LoVo (cell line): Measurements from ENCODE around the gene PRF1.
"Not testable (repeated sequence)": the region's sequence is repeated elsewhere in the genome, so short reads cannot be mapped to it uniquely, and the experiment has no call there.

Experiments used
- DNase-seq: peaks from one replicate; pipeline ENCODE4 v3.0.0-alpha.2; 2016; ENCODE audit warnings: low spot score

Gene PRF1

DNA sequence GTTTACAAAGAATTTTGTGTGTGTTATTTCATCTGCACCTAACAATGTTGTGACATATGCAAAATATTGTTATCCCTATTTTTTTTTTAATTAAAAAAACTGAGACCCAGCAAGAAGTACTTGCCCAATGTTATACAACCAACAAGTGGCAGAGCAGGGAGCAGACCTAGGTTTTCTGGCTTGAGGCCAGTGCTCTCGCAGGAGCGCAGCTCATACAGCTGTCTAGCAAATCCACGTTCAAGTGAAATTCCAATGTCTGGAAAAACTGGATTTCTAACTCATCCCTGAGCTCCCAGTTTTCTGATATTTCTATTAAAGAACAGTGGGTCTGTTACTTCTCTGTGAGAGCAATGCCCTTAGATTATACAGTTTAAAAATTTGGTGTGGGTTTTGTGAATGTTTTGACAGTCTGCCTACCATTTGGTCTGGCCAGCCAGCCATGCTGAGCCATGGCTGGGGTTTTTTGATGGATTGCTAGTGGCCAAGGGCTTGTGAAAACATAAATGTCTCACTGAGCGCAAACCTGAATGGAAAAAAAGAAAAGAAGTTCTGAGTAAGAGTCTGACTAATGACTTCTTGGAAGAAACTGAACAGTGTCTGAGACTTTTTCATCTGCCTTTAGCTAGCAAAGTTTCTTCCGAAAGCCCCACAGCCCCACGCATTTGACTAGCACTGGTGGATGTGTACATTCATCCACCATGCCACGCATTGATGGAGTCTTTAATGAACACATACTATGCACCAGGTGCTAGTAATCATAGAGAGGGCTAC, 15.4 kb upstream of the PRF1 start:
- no peak for DNase-seq

DNA sequence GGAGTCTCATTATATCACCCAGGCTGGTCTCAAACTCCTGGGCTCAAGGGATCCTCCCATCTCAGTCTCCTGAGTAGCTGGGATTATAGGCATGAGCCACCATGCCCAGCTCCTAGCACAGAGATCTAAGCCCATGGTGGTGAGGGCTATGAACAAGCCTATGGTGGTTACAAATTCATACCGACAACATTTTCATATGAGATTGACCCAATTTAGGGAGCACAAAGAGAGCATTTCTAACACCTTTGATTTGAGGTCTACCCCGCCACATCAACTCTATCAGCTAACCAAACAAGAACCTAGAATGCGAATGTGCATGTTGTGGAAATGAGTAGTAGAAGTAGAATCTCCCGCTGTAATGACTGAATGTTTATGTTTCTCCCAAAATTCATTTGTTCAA, 14.2 kb upstream of the PRF1 start:
- DNase-seq, result no peak

DNA sequence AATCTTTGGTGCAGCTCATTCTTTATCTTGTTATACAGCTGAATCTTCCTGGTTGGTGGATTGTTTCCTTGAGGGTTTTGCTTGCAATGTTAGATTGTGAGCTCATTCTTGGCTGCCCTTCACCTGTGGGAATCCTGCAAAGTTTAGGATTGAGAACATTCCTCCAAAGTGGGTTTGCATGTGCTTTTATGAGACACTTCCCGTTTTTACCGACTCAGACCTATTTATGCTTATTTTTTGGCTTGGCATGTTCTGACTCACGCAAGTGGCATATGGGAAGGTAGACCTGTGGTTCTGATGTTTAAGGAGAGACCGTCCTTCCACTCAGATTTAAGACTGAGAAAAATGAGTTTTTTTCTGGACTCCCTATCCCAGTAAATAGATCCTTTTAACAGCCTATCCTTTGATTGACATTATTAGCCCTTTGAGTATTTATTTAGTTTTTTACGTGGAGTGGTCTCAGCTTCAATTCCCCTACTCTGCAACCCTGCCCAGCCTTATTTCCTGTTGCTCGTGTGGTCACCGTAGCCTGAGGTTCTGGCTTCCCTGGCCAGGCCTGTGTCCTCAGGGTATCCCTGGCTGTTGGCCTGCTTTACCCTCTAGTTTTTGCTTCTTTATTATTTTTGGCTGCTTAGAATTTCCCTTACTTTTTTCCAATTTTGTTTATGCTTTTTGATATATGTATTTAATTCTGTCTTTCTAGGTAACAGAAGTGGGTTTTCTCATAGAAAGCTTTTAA, 13.4 kb upstream of the PRF1 start:
- DNase-seq, result no peak

DNA sequence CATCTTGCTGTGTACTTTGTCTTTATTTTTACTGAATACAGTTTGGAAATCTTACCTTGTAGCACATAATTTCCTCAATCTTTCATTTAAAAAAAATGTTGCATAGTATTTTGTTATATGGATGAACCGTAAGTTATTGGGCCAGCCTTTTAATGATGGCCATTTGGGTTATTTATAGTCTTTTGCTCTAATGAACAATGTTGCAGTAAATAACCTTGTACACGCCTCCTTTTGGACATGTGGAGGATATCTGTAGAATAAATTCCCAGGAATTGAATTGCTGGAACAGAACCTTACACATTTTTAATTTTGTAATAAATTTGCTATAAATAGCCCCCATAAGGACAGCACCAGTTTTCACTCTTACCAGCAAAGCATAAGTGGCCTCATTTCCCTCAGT, 12.7 kb upstream of the PRF1 start:
- DNase-seq, result no peak

DNA sequence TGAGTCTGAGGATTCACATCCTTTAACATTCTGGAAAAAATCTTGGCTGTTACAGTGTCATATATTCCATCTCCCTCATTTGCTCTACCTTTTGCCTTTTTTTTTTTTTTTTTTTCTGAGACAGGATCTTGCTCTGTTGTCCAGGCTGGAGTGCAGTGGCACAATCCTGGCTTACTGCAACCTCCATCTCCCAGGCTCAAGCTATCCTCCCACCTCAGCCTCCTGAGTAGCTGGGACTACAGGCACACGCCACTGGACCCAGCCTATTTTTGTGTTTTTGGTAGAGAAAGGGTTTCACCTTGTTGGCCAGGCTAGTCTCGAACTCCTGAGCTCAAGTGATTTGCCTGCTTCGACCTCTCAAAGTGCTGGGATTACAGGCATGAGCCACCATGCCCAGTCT, 11.8 kb upstream of the PRF1 start:
- not testable (repeated sequence) for DNase-seq

DNA sequence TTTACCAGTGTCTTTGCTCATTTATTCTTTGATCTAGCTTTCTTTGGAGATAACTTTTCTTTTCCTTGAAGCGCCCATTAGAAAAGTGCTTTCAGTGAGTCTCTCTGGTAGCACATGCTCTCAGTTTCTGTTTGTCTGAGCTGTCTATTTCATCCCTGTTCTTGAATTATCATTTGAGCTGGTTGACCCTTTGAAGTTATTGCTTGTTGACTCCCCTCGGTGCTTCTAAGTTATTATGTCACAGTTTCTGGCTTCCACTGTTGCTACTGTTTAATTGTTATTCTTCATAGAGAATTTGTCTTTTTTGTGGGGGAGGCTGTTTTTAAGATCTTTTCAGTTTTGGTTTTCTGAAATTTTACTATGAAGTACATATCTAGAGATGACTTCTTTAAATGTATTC, 11.4 kb upstream of the PRF1 start:
- no peak for DNase-seq

DNA sequence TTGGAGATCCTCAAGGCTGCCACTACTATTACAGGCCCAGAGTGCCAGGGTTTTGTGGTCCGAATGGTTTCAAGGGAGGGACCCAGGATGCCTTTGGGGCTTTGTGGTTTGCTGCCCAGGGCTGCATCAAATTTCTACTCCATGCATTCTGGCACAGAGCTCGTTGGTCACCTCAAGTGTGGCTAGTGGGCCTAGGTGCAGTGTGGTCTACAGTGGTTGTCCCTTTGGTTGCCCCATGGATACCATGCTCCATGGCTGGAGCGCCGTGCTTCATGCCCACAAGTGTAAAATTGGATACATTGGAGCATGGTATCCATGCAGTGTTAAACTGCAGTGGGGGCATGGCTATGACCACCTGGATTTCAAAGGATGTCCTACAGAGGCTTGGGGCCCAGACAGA, 5.4 kb upstream of the PRF1 start:
- no peak for DNase-seq

DNA sequence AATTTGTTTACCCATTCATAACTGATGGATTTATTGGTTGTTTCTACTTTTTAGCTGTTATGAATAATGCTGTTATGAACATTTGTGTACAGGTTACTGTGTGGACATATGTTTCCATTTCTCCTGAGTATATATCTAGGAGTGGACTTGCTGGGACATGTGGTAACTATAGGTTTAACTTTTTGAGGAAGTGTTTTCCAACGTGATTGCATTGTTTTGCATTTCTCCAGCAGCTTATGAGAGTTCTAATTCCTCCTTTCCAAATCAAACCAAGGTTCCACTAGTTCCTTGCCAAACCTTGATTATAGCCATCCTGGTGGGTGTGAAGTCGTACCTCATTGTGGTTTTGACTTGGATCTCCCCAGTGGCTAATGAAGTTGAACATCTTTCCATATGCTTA, 2.6 kb upstream of the PRF1 start:
- DNase-seq, result no peak

DNA sequence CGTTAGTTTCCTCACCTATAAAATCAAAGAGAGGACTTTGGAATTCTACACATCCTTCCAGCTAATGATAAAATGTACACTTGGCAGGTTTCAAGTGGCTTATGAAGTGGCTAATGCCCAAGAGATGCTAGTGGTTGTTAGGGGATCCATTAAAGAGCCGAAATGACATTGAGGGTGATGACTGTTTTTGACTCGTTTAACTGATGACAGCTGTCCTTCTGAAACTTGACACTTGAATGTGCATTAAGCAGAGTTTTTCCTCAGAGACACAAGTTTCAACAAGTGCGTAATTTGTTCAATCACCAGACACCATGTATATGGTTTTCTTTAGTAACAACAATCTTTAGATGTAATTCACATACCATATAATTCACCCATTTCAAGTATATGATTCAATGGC, 1.6 kb upstream of the PRF1 start:
- DNase-seq, result no peak

DNA sequence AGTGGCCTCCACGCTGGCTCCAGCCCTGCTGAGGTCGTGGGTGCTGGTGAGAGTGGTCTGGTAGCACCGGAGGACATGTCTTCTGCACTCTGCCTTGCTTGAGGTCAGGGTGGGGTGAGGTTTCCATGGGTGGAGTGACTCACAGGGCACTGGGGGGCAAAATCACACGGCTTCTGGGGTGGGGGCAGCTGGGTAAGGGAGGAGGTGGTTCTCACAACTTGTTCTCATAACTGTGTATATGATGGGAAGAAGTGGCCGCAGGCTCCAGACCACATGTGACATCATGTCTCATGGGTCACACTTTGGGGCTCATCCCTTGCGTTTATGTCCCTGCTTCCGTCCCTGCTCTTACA, 884 bp upstream of the PRF1 start:
- no peak for DNase-seq

DNA sequence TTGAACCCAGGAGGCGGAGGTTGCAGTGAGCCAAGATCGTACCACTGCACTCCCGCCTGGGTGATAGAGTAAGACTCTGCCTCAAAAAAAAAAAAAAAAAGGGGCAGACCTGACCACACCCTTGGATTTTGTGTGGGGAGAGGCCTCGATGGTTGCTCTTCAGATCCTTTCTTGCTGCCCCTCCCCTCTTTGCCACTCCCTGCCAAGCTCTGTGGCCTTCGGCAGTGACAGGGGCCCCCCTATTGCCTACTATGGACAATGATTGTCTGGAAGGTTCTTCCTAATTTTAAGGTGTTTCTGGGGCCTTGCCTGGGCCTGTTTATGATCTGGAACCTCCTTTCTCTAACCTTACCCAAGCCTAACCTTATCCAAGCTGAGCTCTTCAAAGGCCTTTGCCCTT, 795 bp downstream of the PRF1 start:
- DNase-seq, result no peak

DNA sequence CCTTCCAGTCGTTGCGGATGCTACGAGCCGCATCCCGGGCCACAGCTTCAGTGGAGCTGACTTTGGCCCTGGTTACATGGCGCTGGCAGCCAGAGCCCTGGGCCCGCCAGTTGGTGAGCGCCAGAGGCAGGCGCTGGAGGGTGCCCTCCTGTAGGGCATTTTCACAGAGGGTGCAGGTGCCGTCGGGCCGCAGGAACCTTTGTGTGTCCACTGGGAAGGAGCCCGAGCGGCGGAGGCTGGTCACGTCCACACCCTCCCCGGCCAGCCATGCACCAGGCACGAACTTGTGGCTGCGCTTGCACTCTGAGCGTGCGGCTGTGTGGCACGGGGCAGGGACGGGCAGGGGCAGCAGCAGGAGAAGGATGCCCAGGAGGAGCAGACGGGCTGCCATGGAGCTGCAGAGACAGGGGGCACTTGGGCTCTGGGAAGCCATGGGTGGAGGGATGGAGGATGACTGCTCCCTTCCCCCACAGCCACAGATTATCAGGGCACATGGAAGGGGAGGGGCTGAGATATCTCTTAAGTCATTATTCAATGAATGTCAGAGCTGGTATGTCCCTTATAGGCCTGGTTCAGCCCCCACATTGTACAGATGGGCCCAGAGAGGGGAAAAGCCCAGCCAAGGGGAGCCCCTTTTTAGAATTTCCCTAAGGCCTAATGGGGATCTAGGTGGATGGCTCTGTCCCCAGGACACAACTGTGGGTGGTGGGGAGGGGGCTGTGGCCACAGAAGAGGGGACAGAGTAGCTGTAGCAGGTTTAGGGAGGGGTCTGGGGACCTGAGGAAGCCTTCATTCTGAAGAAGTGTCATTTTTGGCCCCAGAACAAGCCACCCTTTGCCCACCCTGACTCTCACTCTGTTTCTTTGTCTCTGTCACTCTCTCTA, 1.8 kb downstream of the PRF1 start:
- DNase-seq, result no peak

DNA sequence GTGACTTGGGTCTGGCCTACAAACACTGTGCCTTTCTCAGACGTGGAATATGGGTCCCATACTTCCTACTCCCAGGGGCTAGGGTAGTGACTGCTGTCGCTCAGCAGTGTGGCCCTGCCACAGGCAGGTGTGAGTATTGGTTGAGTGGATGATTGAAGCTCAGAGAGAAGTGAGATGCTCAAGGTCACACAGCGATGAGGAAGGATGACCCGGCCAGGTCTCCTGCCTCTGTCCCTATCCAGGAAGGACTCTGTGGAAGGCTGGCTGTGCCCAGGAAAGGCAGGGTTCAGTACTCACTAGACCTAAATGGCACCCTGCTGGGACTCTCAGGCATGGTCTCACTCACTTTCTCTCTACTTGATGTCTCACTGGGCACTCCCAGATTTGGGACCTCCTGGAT, 2.8 kb downstream of the PRF1 start:
- DNase-seq, result no peak

DNA sequence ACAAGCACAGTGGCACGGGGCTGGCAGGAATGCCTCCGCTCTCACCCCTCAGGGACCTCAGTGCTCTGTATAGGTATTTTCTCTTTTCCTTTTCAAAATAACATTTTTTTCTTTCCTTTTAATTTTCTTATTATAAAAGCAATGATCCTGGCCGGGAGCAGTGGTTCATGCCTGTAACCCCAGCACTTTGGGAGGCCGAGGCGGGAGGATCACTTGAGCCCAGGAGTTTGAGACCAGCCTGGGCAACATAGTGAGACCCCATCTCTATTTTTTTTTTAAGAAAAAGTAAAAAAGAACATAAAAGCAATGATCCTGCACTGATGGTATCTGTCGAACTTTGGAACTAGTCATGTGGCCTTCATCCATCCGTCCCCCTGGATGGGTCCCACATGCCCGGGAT, 3.2 kb downstream of the PRF1 start:
- DNase-seq, result no peak

DNA sequence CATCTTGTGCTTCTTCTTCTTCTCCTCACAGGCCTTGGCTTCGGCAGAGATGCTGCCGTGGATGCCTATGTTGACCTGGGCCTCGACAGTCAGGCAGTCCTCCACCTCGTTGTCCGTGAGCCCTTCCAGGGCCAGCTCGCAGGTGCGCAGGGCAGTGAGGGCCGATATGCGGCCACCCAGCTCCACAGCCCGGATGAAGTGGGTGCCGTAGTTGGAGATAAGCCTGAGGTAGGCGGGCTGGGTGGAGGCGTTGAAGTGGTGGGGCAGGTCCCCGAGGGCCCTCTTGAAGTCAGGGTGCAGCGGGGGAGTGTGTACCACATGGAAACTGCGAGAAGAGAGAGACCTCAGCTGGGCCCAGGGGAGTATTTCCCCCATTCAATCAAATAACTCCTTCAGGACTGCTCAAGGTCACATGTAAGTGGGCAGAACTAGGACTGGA, 3.7 kb downstream of the PRF1 start:
- no peak for DNase-seq

DNA sequence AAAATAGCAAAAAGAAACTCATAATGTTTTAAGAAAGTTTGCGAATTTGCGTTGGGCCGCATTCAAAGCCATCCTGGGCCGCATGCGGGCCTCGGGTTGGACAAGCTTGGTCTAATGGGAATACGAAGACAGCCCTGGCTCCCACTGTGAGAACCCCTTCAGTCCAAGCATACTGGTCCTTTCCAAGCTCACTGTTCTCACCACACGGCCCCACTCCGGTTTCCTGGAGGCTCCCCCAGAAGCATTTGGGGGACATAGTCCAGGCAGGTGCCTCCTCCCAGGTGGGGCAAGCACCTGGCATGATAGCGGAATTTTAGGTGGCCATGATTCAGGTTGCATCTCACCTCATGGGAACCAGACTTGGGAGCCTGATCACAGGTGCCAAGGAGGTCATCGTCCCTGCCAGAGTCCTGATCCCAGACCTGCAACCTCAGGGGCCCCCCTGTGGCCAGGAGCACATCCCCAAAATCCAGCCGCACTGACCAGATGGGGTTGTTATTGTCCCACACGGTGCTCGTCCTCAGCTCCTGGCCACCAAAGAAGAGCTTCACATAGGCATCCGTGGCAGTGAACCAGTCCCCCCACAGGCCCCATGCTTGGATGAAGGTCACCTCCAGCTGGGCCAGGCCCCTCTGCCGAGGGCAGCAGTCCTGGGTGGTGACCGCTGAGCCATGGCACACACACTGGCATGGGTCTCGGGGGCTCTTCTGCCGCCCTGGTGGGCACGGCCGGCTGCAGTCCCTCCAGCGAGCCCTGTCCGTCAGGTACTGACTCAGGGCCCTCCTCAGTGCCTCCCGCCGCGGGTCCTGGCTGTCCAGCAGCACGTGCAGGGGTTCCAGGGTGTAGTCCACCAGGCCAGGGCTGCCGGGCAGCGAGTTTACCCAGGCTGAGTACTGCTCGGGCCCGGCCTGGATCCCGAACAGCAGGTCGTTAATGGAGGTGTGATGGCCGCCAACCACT, 4.4 kb downstream of the PRF1 start:
- DNase-seq, result no peak

DNA sequence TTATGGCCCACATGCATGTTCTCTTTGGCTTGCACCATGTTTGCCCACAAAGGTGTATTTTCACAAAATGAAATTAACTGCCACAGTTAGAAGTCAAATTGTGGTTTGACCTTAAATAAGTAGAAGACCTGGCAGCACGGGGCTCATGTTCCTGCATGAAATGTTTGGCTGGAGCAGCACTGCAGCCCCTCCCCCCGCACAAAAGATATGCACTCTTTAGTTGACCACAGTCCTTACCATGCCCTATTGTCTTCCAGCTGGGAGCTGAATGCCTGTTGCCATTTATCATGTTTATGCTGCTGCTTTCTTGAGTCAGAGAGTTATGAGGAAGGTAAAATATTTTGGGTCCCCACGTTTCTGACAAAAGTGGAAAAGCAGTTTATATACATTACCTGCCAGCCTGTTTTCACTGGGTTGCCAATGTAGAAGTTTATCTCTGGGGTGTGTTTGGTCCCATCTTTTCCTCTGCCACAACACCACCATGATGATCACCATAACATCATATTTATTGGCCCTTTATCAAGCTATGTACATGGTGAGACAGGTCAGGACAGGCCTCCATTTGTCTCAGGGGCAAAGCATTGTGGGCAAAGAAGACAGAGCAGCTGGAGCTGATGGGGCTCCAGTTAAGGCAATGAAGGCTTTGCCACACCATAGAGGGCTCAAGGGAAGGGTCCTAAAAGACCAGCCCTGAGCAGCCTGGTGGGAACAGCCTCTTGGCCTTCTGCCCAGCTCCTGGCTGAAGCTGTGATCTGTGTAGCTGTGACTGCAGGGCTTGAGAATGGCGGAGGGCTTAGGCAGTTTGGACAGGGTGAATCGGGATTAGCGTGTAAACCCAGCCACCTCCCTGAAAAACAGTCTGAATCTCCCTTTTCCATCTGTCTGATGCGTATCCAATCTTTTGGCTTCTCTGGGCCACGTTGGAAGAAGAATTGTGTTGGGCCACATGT, 5.4 kb downstream of the PRF1 start:
- DNase-seq, result no peak

DNA sequence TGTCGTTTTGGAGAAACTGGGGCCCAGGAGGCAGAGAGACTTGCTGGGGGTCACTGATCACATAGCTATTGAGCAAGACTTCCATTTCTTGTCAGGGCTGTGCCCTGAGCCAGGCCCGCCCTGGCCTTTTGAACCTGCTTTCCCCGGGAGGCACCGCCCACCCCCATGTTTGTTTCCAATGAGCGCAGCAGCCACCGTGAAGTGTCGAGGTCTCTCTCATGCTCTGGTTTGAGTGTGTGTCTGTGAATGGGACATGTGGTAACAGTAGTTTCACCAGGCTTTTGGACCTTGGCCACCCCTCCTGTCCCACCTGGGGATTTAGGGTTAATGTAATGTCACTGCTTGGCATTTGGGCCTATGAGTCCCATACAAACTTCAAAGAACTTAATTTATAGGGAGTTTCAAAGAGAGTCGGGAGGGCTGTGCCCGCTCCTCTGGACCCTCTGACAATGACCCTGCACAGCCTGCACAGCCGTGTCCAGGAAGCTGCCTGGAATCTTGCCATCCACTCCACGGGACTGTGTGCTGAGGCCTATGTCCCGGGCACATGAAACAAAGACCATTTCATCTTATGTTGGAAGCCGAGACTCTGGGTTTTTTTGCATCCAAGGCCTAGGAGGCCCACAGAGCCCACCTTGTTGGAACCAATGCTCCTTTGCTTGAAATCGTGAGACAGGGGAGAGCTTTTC, 6.3 kb downstream of the PRF1 start:
- DNase-seq, result no peak

DNA sequence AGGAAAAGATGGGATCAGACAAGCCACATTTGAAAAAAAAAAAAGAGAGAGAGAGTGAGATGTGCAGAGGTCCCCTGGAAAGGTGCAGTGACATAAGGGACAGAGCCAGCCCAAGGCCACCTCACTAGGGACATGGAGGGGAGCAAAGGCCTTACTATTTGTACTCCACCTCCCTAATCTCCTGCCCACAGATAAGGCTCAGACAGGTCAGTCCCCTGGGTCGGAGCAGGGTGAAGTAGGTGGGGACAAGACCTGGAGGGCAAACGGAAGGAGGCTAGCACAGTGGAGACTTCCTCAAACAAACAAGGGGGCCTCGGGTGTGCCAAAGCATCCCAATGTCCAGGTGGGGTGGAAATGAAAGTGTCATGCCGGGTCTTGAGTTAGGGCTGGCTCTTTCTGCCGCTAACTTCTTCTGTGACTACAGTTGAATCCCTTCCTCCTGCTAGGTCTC, 7.0 kb downstream of the PRF1 start:
- DNase-seq, result no peak

DNA sequence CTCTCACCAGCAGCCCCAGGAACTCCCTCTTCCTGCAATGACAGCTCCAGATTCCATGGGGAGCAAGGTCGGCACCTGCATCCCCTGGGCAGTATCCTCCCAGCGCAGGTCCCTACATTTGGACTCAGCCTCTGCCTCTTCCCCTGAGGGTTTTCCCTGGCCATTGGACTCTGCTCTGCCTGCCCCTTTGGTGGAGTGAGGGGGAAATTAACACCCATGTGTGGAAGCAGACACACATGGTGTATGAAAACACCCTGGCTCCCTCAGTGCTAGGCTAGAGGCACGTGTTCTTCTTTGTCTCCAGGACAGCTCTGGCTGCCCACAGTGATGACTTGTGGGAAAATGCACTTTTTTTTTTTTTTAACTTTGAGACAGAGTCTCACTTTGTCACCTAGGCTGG, 8.4 kb downstream of the PRF1 start:
- DNase-seq, result no peak
